ENCODE data around the gene GPR173. TPM values are rescaled to one million over a fixed set of nuclear protein-coding genes. Genes with fewer than 3 reads are reported as not detected.

The GPR173 gene
- total and polyA plus RNA-seq, 2 donors from 2014 or later: 1.7 to 5.4 TPM

DNA sequence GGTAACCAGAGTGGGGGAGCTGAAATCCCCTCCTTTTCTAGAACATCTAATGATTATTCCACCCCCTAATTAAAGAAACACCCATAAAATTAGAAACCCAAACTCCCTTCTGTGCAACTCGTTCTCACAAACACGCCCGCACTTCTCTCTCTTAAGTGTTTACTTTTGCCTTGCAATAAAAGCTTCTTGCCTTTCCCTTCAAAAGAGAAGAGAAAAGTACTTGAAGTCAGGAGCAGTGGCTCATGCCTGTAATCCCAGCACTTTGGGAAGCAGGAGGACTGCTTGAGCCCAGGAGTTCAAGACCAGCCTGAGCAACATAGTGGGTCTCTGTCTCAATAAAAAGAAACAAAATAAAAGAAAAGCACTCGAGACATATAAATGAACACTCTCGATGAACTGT, 3.6 kb upstream of the GPR173 start:
- FAIRE-seq (no peak), DNase-seq (no peak)
- no peak for TF ChIP-seq CTCF (IDR thresholded peaks at IDR 0.05; ENCODE audit: borderline replicate concordance, extremely low read depth, insufficient read depth)
- intact Hi-C loops (cut with DNase I): no loop called here
- H3K4me1 ChIP-seq (ENCODE audit: control insufficient read depth in 2 of 3, insufficient read depth in 2 of 3, low read depth in 1 of 3, low read length in 3 of 3): no peaks in the 10 kb centered on the region
- H3K27me3 ChIP-seq (ENCODE audit: control insufficient read depth, insufficient read depth, low read length): peaks cover 4% of the 10 kb centered on the region
- H3K9me3 ChIP-seq (ENCODE audit: control insufficient read depth in 2 of 3, insufficient read depth in 1 of 3, low read length in 3 of 3): no peaks in the 10 kb centered on the region
- no peak overlapping the region for H3K4me3 ChIP-seq (ENCODE audit: low read length in 3 of 3)
- H3K9ac ChIP-seq (ENCODE audit: low read length in 3 of 3): no peak overlapping the region
- no peak overlapping the region for H3K27ac ChIP-seq (ENCODE audit: low read depth in 2 of 2, low read length in 2 of 2)
- no peaks in the 10 kb centered on the region for H3K36me3 ChIP-seq (ENCODE audit: control insufficient read depth in 2 of 3, insufficient read depth in 3 of 3, low read length in 3 of 3)

GRCh38 chrX:53047228-53047627, 1.4 kb upstream of the GPR173 start:
- Histone ChIP-seq H3K9ac (ENCODE audit: low read length in 3 of 3) (no peak overlapping the region), H3K4me3 (ENCODE audit: low read length in 3 of 3) (no peak overlapping the region), H3K36me3 (ENCODE audit: control insufficient read depth in 2 of 3, insufficient read depth in 3 of 3, low read length in 3 of 3) (no peaks in the 10 kb centered on the region), H3K9me3 (ENCODE audit: control insufficient read depth in 2 of 3, insufficient read depth in 1 of 3, low read length in 3 of 3) (peaks cover 0 to 1% (median 0%) of the 10 kb centered on the region in 3 donors), H3K4me1 (ENCODE audit: control insufficient read depth in 2 of 3, insufficient read depth in 2 of 3, low read depth in 1 of 3, low read length in 3 of 3) (no peaks in the 10 kb centered on the region), H3K27me3 (ENCODE audit: control insufficient read depth, insufficient read depth, low read length) (peaks cover 4% of the 10 kb centered on the region), H3K27ac (ENCODE audit: low read depth in 2 of 2, low read length in 2 of 2) (no peak overlapping the region)
- no peak for FAIRE-seq
- intact Hi-C loops (cut with DNase I): no loop called here
- TF ChIP-seq CTCF (IDR thresholded peaks at IDR 0.05; ENCODE audit: borderline replicate concordance, extremely low read depth, insufficient read depth): no peak
- DNase-seq: no peak

GRCh38 chrX:53049127-53049517, 533 bp downstream of the GPR173 start:
- TF ChIP-seq CTCF (IDR thresholded peaks at IDR 0.05; ENCODE audit: borderline replicate concordance, extremely low read depth, insufficient read depth): no peak
- no peak overlapping the region for H3K27ac ChIP-seq (ENCODE audit: low read depth in 2 of 2, low read length in 2 of 2)
- intact Hi-C loops (cut with DNase I): no loop called here
- H3K9me3 ChIP-seq (ENCODE audit: control insufficient read depth in 2 of 3, insufficient read depth in 1 of 3, low read length in 3 of 3): peaks cover 0 to 1% (median 0%) of the 10 kb centered on the region in 3 donors
- DNase-seq (no peak), FAIRE-seq (no peak)
- H3K4me3 ChIP-seq (ENCODE audit: low read length in 3 of 3): peak overlapping the region in 2 of 3 donors; percentile 17 to 58
- peaks cover 11% of the 10 kb centered on the region for H3K27me3 ChIP-seq (ENCODE audit: control insufficient read depth, insufficient read depth, low read length)
- H3K4me1 ChIP-seq (ENCODE audit: control insufficient read depth in 2 of 3, insufficient read depth in 2 of 3, low read depth in 1 of 3, low read length in 3 of 3): no peaks in the 10 kb centered on the region
- H3K36me3 ChIP-seq (ENCODE audit: control insufficient read depth in 2 of 3, insufficient read depth in 3 of 3, low read length in 3 of 3): no peaks in the 10 kb centered on the region
- H3K9ac ChIP-seq (ENCODE audit: low read length in 3 of 3): no peak overlapping the region

DNA sequence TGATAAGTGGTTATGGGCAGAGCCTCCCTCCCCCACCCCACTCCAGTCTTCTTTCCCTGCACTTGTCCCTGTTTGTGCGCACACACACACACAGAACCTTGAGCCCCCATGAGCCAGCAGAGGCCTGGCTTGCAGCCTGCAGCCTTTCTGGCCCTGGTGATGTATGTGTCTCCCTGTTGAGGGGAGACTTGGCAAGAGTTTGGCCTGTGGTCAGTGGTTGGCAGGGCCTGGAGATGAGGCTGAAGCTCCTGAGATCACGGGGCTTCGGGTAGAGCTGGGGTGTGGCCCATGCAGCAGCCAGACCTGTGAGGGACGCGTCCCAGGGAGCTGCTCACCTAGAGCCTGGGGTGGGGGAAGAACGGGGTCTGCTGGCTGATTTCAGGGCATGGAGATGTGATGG, 2.3 kb downstream of the GPR173 start:
- H3K9ac ChIP-seq (ENCODE audit: low read length in 3 of 3): no peak overlapping the region
- FAIRE-seq: no peak
- intact Hi-C loops (cut with DNase I): no loop called here

More for the DNA sequence above, 2.3 kb downstream of the GPR173 start:
- no peak overlapping the region for H3K4me3 ChIP-seq (ENCODE audit: low read length in 3 of 3)
- H3K27ac ChIP-seq (ENCODE audit: low read depth in 2 of 2, low read length in 2 of 2): no peak overlapping the region
- H3K36me3 ChIP-seq (ENCODE audit: control insufficient read depth in 2 of 3, insufficient read depth in 3 of 3, low read length in 3 of 3): no peaks in the 10 kb centered on the region
- peaks cover 0 to 1% (median 0%) of the 10 kb centered on the region in 3 donors for H3K9me3 ChIP-seq (ENCODE audit: control insufficient read depth in 2 of 3, insufficient read depth in 1 of 3, low read length in 3 of 3)
- TF ChIP-seq CTCF (IDR thresholded peaks at IDR 0.05; ENCODE audit: borderline replicate concordance, extremely low read depth, insufficient read depth): no peak
- peaks cover 11% of the 10 kb centered on the region for H3K27me3 ChIP-seq (ENCODE audit: control insufficient read depth, insufficient read depth, low read length)
- H3K4me1 ChIP-seq (ENCODE audit: control insufficient read depth in 2 of 3, insufficient read depth in 2 of 3, low read depth in 1 of 3, low read length in 3 of 3): no peaks in the 10 kb centered on the region
- DNase-seq: no peak

Data from kidney (tissue), 14 donors.